HepG2 (cell line): Measurements from ENCODE around the gene ATP2A2. TPM values are rescaled to one million over a fixed set of nuclear protein-coding genes. Genes with fewer than 3 reads are reported as not detected.

Experiments used
- HNF1A ChIP-seq, 2 experiments: sonication (generic) in 1 of 2; formaldehyde crosslinking in 1 of 2; IDR thresholded peaks; 2 replicates each; pipeline versions ENCODE4 v1.4.0 to v1.6.1; 2016 to 2020; ENCODE audit warnings: borderline replicate concordance in 1 of 2, low read depth in 1 of 2, mild to moderate bottlenecking in 1 of 2, missing genetic modification reagents in 1 of 2
- REPIN1 ChIP-seq: sonication (generic); formaldehyde crosslinking; IDR thresholded peaks from 2 replicates; pipeline ENCODE4 v1.8.0; 2022; ENCODE audit warnings: missing genetic modification reagents, low read depth, mild to moderate bottlenecking, borderline replicate concordance
- ZNF768 ChIP-seq: sonication (generic); formaldehyde crosslinking; IDR thresholded peaks from 2 replicates; pipeline ENCODE4 v1.4.0; 2020; ENCODE audit warnings: missing genetic modification reagents
- polyA plus RNA-seq, 8 experiments: library from polyadenylated mRNA; depleted of rRNA in 3 of 8; stranded (reverse) in 7 of 8; unstranded in 1 of 8; fragments of >200 nt; fragmentation: Illumina TruSeq in 4 of 8; extraction: Trizol in 4 of 8; gene quantifications; 2 replicates each; pipeline versions ENCODE4 v1.2.1 to v1.2.3, GENCODE V29; 2011 to 2016; ENCODE audit warnings: low read depth in 4 of 8, missing spikeins in 1 of 8, mixed read lengths in 1 of 8; ENCODE audit not compliant: insufficient read depth in 1 of 8
- total RNA-seq, 5 experiments: library from RNA; depleted of rRNA; stranded (reverse); fragments of >200 nt; fragmentation: Illumina TruSeq; extraction: Trizol; gene quantifications; 2 replicates each; pipeline ENCODE4 v1.2.3, GENCODE V29; 2016; ENCODE audit warnings: low read depth in 1 of 5
- TF ChIP-seq, protein P1 (sequence below): sonication (generic); formaldehyde crosslinking; IDR thresholded peaks from 2 replicates; pipeline ENCODE4 v1.5.1; 2020; ENCODE audit warnings: missing genetic modification reagents, mild to moderate bottlenecking, borderline replicate concordance
- TF ChIP-seq, protein P2 (sequence below): sonication (generic); formaldehyde crosslinking; IDR thresholded peaks from 2 replicates; pipeline ENCODE4 v1.4.0; 2020; ENCODE audit warnings: mild to moderate bottlenecking, missing genetic modification reagents

The ATP2A2 gene
- total and polyA plus RNA-seq, 2 of the 13 experiments (the other 11 are each of a cell fraction or from before 2014, with no cell fraction given): 35.4 to 85.5 TPM

DNA sequence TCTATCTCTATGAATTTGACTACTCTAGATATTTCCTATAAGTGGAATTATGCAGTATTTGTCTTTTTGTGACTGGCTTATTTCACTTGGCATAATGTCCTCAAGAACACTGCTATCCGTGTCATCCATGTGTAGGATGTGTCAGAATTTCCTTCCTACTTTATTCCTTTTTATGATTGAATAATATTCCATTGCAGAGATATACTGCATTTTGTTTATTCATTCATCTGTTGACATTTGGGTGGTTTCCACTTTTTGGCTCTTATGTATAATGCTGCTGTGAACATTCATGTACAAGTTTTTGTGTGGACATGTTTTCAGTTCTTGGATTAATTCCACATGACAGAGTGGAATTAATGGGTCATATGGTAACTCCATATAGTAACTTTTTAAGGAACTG is 45.7 kb upstream of the ATP2A2 start (continued):
- TF ChIP-seq HNF1A (IDR thresholded peaks at IDR 0.05; ENCODE audit: low read depth) (no peak), HNF1A (CRISPR knock-in tag; IDR thresholded peaks at IDR 0.05; ENCODE audit: borderline replicate concordance) (no peak), REPIN1 (no peak), ZNF768 (CRISPR knock-in tag) (no peak)
- TF ChIP-seq, protein P1, sequence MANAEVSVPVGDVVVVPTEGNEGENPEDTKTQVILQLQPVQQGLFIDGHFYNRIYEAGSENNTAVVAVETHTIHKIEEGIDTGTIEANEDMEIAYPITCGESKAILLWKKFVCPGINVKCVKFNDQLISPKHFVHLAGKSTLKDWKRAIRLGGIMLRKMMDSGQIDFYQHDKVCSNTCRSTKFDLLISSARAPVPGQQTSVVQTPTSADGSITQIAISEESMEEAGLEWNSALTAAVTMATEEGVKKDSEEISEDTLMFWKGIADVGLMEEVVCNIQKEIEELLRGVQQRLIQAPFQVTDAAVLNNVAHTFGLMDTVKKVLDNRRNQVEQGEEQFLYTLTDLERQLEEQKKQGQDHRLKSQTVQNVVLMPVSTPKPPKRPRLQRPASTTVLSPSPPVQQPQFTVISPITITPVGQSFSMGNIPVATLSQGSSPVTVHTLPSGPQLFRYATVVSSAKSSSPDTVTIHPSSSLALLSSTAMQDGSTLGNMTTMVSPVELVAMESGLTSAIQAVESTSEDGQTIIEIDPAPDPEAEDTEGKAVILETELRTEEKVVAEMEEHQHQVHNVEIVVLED (CRISPR knock-in tag): no peak
- TF ChIP-seq, protein P2, sequence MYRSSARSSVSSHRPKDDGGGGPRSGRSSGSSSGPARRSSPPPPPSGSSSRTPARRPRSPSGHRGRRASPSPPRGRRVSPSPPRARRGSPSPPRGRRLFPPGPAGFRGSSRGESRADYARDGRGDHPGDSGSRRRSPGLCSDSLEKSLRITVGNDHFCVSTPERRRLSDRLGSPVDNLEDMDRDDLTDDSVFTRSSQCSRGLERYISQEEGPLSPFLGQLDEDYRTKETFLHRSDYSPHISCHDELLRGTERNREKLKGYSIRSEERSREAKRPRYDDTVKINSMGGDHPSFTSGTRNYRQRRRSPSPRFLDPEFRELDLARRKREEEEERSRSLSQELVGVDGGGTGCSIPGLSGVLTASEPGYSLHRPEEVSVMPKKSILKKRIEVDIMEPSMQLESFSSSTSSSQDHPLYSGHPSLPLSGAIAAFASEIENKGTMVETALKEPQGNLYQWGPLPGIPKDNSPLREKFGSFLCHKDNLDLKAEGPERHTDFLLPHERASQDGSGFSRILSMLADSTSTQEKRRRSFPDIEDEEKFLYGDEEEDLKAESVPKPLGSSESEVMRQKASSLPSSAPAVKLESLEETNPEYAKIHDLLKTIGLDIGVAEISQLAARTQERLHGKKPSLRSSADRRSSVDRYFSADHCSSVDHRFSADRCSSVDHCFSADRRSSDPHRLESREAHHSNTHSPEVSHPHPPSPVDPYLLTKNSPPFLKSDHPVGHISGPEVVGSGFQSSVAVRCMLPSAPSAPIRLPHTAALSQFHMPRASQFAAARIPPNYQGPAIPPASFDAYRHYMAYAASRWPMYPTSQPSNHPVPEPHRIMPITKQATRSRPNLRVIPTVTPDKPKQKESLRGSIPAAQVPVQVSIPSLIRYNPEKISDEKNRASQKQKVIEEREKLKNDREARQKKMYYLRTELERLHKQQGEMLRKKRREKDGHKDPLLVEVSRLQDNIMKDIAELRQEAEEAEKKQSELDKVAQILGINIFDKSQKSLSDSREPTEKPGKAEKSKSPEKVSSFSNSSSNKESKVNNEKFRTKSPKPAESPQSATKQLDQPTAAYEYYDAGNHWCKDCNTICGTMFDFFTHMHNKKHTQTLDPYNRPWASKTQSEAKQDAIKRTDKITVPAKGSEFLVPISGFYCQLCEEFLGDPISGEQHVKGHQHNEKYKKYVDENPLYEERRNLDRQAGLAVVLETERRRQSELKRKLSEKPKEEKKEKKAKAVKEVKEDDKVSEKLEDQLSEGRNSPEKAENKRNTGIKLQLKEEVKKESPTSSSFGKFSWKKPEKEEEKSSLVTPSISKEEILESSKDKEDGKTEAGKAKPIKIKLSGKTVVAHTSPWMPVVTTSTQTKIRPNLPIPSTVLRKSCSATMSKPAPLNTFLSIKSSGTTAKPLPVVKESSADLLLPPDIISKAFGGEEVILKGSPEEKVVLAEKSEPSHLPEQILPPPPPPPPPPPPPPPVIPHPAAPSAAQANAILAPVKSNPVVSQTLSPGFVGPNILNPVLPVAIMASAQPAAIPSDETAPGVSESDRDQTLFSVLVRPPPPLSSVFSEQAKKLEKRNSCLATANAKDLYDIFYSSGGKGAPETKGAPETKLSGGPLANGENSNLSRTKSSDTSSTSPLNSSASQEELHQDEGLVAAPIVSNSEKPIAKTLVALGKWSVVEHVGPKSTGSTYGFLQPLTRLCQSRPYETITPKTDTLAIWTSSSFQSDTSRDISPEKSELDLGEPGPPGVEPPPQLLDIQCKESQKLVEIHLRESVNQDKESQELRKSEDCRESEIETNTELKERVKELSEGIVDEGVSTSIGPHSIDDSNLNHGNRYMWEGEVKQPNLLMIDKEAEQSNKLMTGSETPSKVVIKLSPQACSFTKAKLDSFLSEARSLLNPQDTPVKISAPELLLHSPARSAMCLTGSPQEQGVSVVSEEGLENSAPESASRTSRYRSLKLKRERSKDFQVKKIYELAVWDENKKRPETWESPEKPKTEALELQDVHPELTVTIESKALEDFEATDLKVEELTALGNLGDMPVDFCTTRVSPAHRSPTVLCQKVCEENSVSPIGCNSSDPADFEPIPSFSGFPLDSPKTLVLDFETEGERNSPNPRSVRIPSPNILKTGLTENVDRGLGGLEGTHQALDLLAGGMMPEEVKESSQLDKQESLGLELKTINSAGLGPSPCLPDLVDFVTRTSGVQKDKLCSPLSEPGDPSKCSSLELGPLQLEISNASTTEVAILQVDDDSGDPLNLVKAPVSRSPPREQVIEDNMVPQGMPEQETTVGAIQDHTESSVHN (CRISPR knock-in tag): no peak
